Measurements from ENCODE around the gene DNM3.
"Not testable (repeated sequence)": the region's sequence is repeated elsewhere in the genome, so short reads cannot be mapped to it uniquely, and the experiment has no call there.

Gene DNM3

DNA sequence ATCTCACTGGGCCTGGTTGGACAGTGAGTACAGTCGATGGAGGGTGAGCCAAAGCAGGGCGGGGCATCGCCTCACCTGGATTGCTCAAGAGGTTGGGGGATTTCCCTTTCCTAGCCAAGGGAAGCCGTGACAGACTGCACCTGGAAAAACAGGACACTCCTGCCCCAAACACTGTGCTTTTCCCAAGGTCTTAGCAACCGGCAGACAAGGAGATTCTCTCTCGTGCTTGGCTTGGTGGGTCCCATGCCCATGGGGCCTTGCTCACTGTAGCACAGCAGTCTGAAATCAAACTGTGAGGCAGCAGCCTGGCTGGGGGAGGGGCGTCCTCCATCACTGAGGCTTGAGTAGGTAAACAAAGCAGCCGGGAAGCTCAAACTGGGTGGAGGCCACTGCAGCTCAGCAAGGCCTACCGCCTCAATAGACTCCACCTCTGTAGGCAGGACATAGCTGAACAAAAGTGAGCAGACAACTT lies 590.5 kb downstream of the DNM3 start:
- Histone ChIP-seq H3K9ac (ENCODE audit: low read length) (no peak overlapping the region), H3K27me3 (ENCODE audit: insufficient read depth, low read length) (no peaks in the 10 kb centered on the region), H4K20me1 (ENCODE audit: insufficient read depth, low read length) (no peaks in the 10 kb centered on the region), H3K4me1 (ENCODE audit: insufficient read depth, low read length, severe bottlenecking) (peaks cover 5% of the 10 kb centered on the region), H3K36me3 (ENCODE audit: insufficient read depth, low read length) (no peaks in the 10 kb centered on the region), H3K79me2 (ENCODE audit: insufficient read depth, low read length) (no peaks in the 10 kb centered on the region), H3F3A (ENCODE audit: insufficient read depth, low read length) (no peaks in the 10 kb centered on the region), H3K4me2 (ENCODE audit: low read length) (no peak overlapping the region), H3K9me3 (ENCODE audit: low read length) (no peaks in the 10 kb centered on the region), H3K9me2 (ENCODE audit: low read depth, low read length) (no peaks in the 10 kb centered on the region), H3K27ac (ENCODE audit: low read depth, low read length, poor library complexity, severe bottlenecking) (no peak overlapping the region), H2AFZ (ENCODE audit: low read length) (no peak overlapping the region), H3K4me3 (ENCODE audit: low read depth, low read length, poor library complexity, severe bottlenecking) (no peak overlapping the region)
- TF ChIP-seq, protein P1, sequence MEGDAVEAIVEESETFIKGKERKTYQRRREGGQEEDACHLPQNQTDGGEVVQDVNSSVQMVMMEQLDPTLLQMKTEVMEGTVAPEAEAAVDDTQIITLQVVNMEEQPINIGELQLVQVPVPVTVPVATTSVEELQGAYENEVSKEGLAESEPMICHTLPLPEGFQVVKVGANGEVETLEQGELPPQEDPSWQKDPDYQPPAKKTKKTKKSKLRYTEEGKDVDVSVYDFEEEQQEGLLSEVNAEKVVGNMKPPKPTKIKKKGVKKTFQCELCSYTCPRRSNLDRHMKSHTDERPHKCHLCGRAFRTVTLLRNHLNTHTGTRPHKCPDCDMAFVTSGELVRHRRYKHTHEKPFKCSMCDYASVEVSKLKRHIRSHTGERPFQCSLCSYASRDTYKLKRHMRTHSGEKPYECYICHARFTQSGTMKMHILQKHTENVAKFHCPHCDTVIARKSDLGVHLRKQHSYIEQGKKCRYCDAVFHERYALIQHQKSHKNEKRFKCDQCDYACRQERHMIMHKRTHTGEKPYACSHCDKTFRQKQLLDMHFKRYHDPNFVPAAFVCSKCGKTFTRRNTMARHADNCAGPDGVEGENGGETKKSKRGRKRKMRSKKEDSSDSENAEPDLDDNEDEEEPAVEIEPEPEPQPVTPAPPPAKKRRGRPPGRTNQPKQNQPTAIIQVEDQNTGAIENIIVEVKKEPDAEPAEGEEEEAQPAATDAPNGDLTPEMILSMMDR (IDR thresholded peaks at IDR 0.05; ENCODE audit: low read length): no peak
- no peak for TF ChIP-seq EZH2 (IDR thresholded peaks at IDR 0.05; ENCODE audit: borderline replicate concordance, low read length)

DNA sequence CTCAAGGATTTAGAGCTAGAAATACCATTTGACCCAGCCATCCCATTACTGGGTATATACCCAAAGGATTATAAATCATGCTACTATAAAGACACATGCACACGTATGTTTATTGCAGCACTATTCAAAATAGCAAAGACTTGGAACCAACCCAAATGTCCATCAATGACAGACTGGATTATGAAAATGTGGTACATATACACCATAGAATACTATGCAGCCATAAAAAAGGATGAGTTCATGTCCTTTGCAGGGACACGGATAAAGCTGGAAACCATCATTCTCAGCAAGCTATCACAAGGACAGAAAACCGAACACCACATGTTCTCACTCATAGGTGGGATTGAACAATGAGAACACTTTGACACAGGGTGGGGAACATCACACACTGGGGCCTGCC lies 595.9 kb downstream of the DNM3 start:
- H3K4me3 ChIP-seq (ENCODE audit: low read depth, low read length, poor library complexity, severe bottlenecking); H3F3A ChIP-seq (ENCODE audit: insufficient read depth, low read length); H3K9ac ChIP-seq (ENCODE audit: low read length); H3K9me2 ChIP-seq (ENCODE audit: low read depth, low read length); H4K20me1 ChIP-seq (ENCODE audit: insufficient read depth, low read length); H3K27ac ChIP-seq (ENCODE audit: low read depth, low read length, poor library complexity, severe bottlenecking); H3K79me2 ChIP-seq (ENCODE audit: insufficient read depth, low read length); H3K4me2 ChIP-seq (ENCODE audit: low read length); H3K4me1 ChIP-seq (ENCODE audit: insufficient read depth, low read length, severe bottlenecking); H3K27me3 ChIP-seq (ENCODE audit: insufficient read depth, low read length); H3K9me3 ChIP-seq (ENCODE audit: low read length); H2AFZ ChIP-seq (ENCODE audit: low read length): not testable (repeated sequence)
- peaks cover 13% of the 10 kb centered on the region for H3K36me3 ChIP-seq (ENCODE audit: insufficient read depth, low read length)

GRCh38 chr1:172442404-172442803 lies 601.1 kb downstream of the DNM3 start:
- TF ChIP-seq EZH2 (IDR thresholded peaks at IDR 0.05; ENCODE audit: borderline replicate concordance, low read length): no peak
- TF ChIP-seq, protein P1 (IDR thresholded peaks at IDR 0.05; ENCODE audit: low read length): no peak
- Histone ChIP-seq H3K27me3 (ENCODE audit: insufficient read depth, low read length) (no peaks in the 10 kb centered on the region), H3K9me3 (ENCODE audit: low read length) (no peaks in the 10 kb centered on the region), H3K27ac (ENCODE audit: low read depth, low read length, poor library complexity, severe bottlenecking) (no peak overlapping the region), H3K79me2 (ENCODE audit: insufficient read depth, low read length) (no peaks in the 10 kb centered on the region), H3K9me2 (ENCODE audit: low read depth, low read length) (no peaks in the 10 kb centered on the region), H3K4me1 (ENCODE audit: insufficient read depth, low read length, severe bottlenecking) (peaks cover 17% of the 10 kb centered on the region), H4K20me1 (ENCODE audit: insufficient read depth, low read length) (no peaks in the 10 kb centered on the region), H3F3A (ENCODE audit: insufficient read depth, low read length) (no peaks in the 10 kb centered on the region), H3K9ac (ENCODE audit: low read length) (no peak overlapping the region), H3K36me3 (ENCODE audit: insufficient read depth, low read length) (peaks cover 16% of the 10 kb centered on the region), H3K4me2 (ENCODE audit: low read length) (peak overlapping the region; percentile 83; the same call in 1 of the 2 replicates), H2AFZ (ENCODE audit: low read length) (no peak overlapping the region), H3K4me3 (ENCODE audit: low read depth, low read length, poor library complexity, severe bottlenecking) (peak overlapping the region; percentile 72)

DNA sequence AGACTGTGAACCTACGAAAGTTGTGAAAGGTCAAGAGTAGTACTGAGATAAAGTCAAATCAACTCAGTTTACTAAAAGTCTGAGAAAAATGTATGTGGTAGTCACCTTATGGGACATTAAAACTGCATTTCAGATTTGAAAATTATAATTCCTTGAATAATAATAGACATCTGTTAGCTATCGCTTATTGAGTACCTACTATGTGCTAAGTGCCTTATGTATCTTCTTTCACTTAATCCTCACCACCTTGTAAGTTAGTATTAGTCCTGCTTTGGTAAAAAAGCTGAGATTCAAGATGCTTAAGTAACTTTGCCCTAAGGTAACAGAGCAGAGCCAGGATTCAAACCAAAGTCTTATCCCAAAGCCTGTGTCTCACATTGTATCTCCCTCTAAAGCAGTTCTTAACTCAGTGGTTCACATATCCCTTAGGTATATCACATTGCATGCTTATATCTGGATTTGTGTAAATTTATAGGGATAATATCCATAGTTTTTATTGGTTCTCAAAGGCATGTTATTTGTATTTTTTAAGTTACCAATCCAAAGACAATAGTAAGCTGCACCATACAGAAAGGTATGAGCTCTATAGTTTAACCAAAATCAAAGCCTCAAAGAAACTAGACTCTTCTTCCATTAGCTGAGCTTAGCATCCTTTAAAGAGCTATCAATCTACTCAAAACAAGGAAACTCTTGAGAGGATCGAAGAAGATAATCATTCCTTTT lies 601.7 kb downstream of the DNM3 start:
- Histone ChIP-seq H3K27ac (ENCODE audit: low read depth, low read length, poor library complexity, severe bottlenecking) (no peak overlapping the region), H3K27me3 (ENCODE audit: insufficient read depth, low read length) (no peaks in the 10 kb centered on the region), H3K4me2 (ENCODE audit: low read length) (peak overlapping the region; percentile 83), H3K4me1 (ENCODE audit: insufficient read depth, low read length, severe bottlenecking) (peaks cover 17% of the 10 kb centered on the region), H3K4me3 (ENCODE audit: low read depth, low read length, poor library complexity, severe bottlenecking) (peak overlapping the region; percentile 72), H3K9me2 (ENCODE audit: low read depth, low read length) (no peaks in the 10 kb centered on the region), H3K9ac (ENCODE audit: low read length) (peak overlapping the region; percentile 80), H3F3A (ENCODE audit: insufficient read depth, low read length) (no peaks in the 10 kb centered on the region), H3K79me2 (ENCODE audit: insufficient read depth, low read length) (no peaks in the 10 kb centered on the region), H2AFZ (ENCODE audit: low read length) (peak overlapping the region; percentile 36; the same call in 1 of the 2 replicates), H3K9me3 (ENCODE audit: low read length) (no peaks in the 10 kb centered on the region), H3K36me3 (ENCODE audit: insufficient read depth, low read length) (peaks cover 16% of the 10 kb centered on the region), H4K20me1 (ENCODE audit: insufficient read depth, low read length) (no peaks in the 10 kb centered on the region)
- TF ChIP-seq, protein P1 (IDR thresholded peaks at IDR 0.05; ENCODE audit: low read length): no peak
- no peak for TF ChIP-seq EZH2 (IDR thresholded peaks at IDR 0.05; ENCODE audit: borderline replicate concordance, low read length)

Data from OCI-LY1 (cell line).